Body of pancreas (tissue), 4 donors: ENCODE results near the gene TMEM256. TPM values are rescaled to one million over a fixed set of nuclear protein-coding genes. Genes with fewer than 3 reads are reported as not detected.

Experiments
- ATAC-seq: fragments of 150-250 bp; one replicate; pipeline ENCODE4 v1.9.1; 2016
- DNase-seq, 4 donors: peaks; one replicate each; pipeline ENCODE4 v3.0.0-alpha.2; 2019
- H3K27ac ChIP-seq, 4 donors: fragments of 200-600 bp; sonication (generic); 1 replicate in 3 of 4; 2 replicates in 1 of 4; pipeline versions ENCODE4 v1.5.1 to v1.6.1; 2016 to 2019; ENCODE audit warnings: mild to moderate bottlenecking in 1 of 4, mixed read lengths in 1 of 4, moderate library complexity in 1 of 4
- H3K27me3 ChIP-seq, 2 donors: fragments of 200-600 bp; sonication (generic); one replicate each; pipeline ENCODE4 v1.6.0; 2016; ENCODE audit warnings: mild to moderate bottlenecking in 1 of 2
- H3K36me3 ChIP-seq, 2 donors: fragments of 200-600 bp; sonication (generic); replicated peaks in 1 of 2; 2 replicates each; pipeline ENCODE4 v1.5.1; 2016; ENCODE audit warnings: low read depth in 2 of 2; ENCODE audit not compliant: insufficient read depth in 1 of 2
- H3K4me1 ChIP-seq: fragments of 200-600 bp; sonication (generic); one replicate; pipeline ENCODE4 v1.6.0; 2016
- H3K4me3 ChIP-seq, 2 donors: fragments of 200-600 bp; sonication (generic); 1 replicate in 1 of 2; 2 replicates in 1 of 2; pipeline ENCODE4 v1.5.1; 2016 to 2019
- H3K9me3 ChIP-seq, 3 donors: fragments of 200-600 bp; sonication (generic); 1 replicate in 2 of 3; 2 replicates in 1 of 3; pipeline ENCODE4 v1.5.1; 2016
- CTCF ChIP-seq, 7 experiments: fragments of 450-650 bp in 4 of 7; fragments of 200-600 bp in 3 of 7; sonication (generic) in 3 of 7; IDR thresholded peaks; one replicate each; pipeline ENCODE4 v1.5.1; 2016 to 2019; ENCODE audit warnings: antibody characterized with exemption in 7 of 7
- POLR2A ChIP-seq, 3 donors: fragments of 450-650 bp; IDR thresholded peaks; one replicate each; pipeline ENCODE4 v1.6.1; 2016; ENCODE audit warnings: antibody characterized with exemption in 3 of 3, mild to moderate bottlenecking in 2 of 3
- WGBS, 2 donors: methylation state at CpG; one replicate each; pipeline ENCODE4 v1.1.5; 2017; 5-methylcytosine and 5-hydroxymethylcytosine counted together
- intact Hi-C: fragments of 100-400 bp; cut with DNase I; formaldehyde crosslinking; loops from one replicate; pipeline ENCODE4 v1.15.1; 2023
- total RNA-seq, 2 donors: library from RNA; depleted of rRNA; stranded (reverse); fragments of >200 nt; gene quantifications; one replicate each; pipeline ENCODE4 v1.1.0, GENCODE V29; 2016

The TMEM256 gene
- total RNA-seq, 2 donors from 2014 or later: 14.5 to 21.8 TPM

- Histone ChIP-seq H3K9me3 (no peaks in the 10 kb centered on the region), H3K4me3 (no peak within 1 kb of the TSS), H3K4me1 (no peaks in the 10 kb centered on the region), H3K36me3 (no peaks in the 10 kb centered on the region), H3K27me3 (no peaks in the 10 kb centered on the region), H3K27ac (no peak within 1 kb of the TSS)
- intact Hi-C loops: no loop called here
- 68 to 71% methylated on average over 5 to 13 of the region's 17 CpGs for WGBS, 2 donors
- TF ChIP-seq CTCF (IDR thresholded peaks at IDR 0.05): no peak
- no peak for TF ChIP-seq POLR2A (IDR thresholded peaks at IDR 0.05)
- no peak for DNase-seq
- no peak for ATAC-seq
These were observed 16.1 kb upstream of the TMEM256 start, which contains the start of gene SPEM1 for GRCh38 chr17:7419819-7420610. Gene SPEM1 (plus strand): TSS chr17:7420324. CDS start chr17:7420385, 61 bp downstream.

GRCh38 chr17:7418472-7419152 lies 14.7 kb upstream of the TMEM256 start:
- no peak for ATAC-seq
- H3K4me3 ChIP-seq: no peak overlapping the region
- DNase-seq: no peak
- no peaks in the 10 kb centered on the region for H3K36me3 ChIP-seq
- H3K27me3 ChIP-seq: no peaks in the 10 kb centered on the region
- intact Hi-C loops: no loop called here
- H3K4me1 ChIP-seq: no peaks in the 10 kb centered on the region
- H3K27ac ChIP-seq: no peak overlapping the region
- H3K9me3 ChIP-seq: no peaks in the 10 kb centered on the region
- 56 to 61% methylated on average over 14 to 18 of the region's 18 CpGs for WGBS, 2 donors
- no peak for TF ChIP-seq CTCF (IDR thresholded peaks at IDR 0.05)
- no peak for TF ChIP-seq POLR2A (IDR thresholded peaks at IDR 0.05)

- no peak for TF ChIP-seq CTCF (IDR thresholded peaks at IDR 0.05)
- TF ChIP-seq POLR2A (IDR thresholded peaks at IDR 0.05): no peak
- no peak overlapping the region for H3K4me3 ChIP-seq
- H3K27me3 ChIP-seq: no peaks in the 10 kb centered on the region
- DNase-seq: no peak
- intact Hi-C loops: no loop called here
- no peak overlapping the region for H3K27ac ChIP-seq
- no peaks in the 10 kb centered on the region for H3K4me1 ChIP-seq
- H3K36me3 ChIP-seq: no peaks in the 10 kb centered on the region
- no peak for ATAC-seq
- 94 to 95% methylated on average over 30 to 40 of the region's 54 CpGs for WGBS, 2 donors
- no peaks in the 10 kb centered on the region for H3K9me3 ChIP-seq
These were observed 13.3 kb upstream of the TMEM256 start for GRCh38 chr17:7417056-7417655.

GRCh38 chr17:7416323-7416722 lies 12.4 kb upstream of the TMEM256 start:
- ATAC-seq (no peak), DNase-seq (no peak)
- intact Hi-C loops: no loop called here

More at GRCh38 chr17:7416323-7416722, 12.4 kb upstream of the TMEM256 start:
- H3K27ac ChIP-seq: no peak overlapping the region
- H3K27me3 ChIP-seq: no peaks in the 10 kb centered on the region
- 67 to 75% methylated on average over 6 of the region's 6 CpGs for WGBS, 2 donors
- no peaks in the 10 kb centered on the region for H3K36me3 ChIP-seq
- H3K4me1 ChIP-seq: no peaks in the 10 kb centered on the region
- no peak overlapping the region for H3K4me3 ChIP-seq
- TF ChIP-seq CTCF (IDR thresholded peaks at IDR 0.05) (no peak), POLR2A (IDR thresholded peaks at IDR 0.05) (no peak)
- H3K9me3 ChIP-seq: no peaks in the 10 kb centered on the region
